ENCODE data around the gene VRK1.

DNA sequence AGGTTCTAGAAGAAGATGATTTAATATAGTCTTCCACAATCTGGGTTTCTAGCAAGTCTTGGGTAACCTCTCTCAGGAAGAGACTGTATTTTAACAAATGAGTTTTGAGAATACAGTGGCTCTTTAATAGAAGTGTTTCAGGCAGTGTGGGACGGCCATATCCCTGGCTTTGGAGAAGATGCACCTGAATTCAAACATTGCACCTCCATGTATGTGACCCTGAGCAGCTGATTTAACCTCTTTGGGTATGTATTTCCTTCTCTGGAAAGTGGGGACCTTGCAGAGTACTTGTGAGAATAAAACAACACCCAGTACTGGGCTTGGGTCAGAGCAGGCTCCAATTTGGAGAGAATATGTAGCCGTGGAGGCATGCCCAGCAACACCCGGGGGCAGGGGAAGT is 15.8 kb upstream of the VRK1 start:
- TF ChIP-seq TCF4 (CRISPR knock-in tag; IDR thresholded peaks at IDR 0.05; ENCODE audit: borderline replicate concordance) (no peak), ZFP30 (CRISPR knock-in tag; IDR thresholded peaks at IDR 0.05) (no peak), RARB (CRISPR knock-in tag; IDR thresholded peaks at IDR 0.05) (no peak), OSR1 (CRISPR knock-in tag; IDR thresholded peaks at IDR 0.05) (no peak), PPARA (CRISPR knock-in tag; IDR thresholded peaks at IDR 0.05; ENCODE audit: borderline replicate concordance) (no peak), ZNF70 (CRISPR knock-in tag; IDR thresholded peaks at IDR 0.05) (no peak)
- TF ChIP-seq, protein P1, sequence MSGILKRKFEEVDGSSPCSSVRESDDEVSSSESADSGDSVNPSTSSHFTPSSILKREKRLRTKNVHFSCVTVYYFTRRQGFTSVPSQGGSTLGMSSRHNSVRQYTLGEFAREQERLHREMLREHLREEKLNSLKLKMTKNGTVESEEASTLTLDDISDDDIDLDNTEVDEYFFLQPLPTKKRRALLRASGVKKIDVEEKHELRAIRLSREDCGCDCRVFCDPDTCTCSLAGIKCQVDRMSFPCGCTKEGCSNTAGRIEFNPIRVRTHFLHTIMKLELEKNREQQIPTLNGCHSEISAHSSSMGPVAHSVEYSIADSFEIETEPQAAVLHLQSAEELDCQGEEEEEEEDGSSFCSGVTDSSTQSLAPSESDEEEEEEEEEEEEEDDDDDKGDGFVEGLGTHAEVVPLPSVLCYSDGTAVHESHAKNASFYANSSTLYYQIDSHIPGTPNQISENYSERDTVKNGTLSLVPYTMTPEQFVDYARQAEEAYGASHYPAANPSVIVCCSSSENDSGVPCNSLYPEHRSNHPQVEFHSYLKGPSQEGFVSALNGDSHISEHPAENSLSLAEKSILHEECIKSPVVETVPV (CRISPR knock-in tag; IDR thresholded peaks at IDR 0.05): no peak
- TF ChIP-seq, protein P2, sequence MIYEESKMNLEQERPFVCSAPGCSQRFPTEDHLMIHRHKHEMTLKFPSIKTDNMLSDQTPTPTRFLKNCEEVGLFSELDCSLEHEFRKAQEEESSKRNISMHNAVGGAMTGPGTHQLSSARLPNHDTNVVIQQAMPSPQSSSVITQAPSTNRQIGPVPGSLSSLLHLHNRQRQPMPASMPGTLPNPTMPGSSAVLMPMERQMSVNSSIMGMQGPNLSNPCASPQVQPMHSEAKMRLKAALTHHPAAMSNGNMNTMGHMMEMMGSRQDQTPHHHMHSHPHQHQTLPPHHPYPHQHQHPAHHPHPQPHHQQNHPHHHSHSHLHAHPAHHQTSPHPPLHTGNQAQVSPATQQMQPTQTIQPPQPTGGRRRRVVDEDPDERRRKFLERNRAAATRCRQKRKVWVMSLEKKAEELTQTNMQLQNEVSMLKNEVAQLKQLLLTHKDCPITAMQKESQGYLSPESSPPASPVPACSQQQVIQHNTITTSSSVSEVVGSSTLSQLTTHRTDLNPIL (CRISPR knock-in tag; IDR thresholded peaks at IDR 0.05; ENCODE audit: low read depth): no peak
- TF ChIP-seq, protein P3, sequence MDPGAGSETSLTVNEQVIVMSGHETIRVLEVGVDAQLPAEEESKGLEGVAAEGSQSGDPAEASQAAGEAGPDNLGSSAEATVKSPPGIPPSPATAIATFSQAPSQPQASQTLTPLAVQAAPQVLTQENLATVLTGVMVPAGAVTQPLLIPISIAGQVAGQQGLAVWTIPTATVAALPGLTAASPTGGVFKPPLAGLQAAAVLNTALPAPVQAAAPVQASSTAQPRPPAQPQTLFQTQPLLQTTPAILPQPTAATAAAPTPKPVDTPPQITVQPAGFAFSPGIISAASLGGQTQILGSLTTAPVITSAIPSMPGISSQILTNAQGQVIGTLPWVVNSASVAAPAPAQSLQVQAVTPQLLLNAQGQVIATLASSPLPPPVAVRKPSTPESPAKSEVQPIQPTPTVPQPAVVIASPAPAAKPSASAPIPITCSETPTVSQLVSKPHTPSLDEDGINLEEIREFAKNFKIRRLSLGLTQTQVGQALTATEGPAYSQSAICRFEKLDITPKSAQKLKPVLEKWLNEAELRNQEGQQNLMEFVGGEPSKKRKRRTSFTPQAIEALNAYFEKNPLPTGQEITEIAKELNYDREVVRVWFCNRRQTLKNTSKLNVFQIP (CRISPR knock-in tag; IDR thresholded peaks at IDR 0.05; ENCODE audit: borderline replicate concordance, low read depth): no peak

Data from SK-N-SH treated with all-trans-retinoic acid at 6 μM for 48 hours (cell line).